Occipital lobe (tissue), 2 donors: ENCODE data around the gene HSPA12A. TPM values are rescaled to one million over a fixed set of nuclear protein-coding genes. Genes with fewer than 3 reads are reported as not detected.
"Not testable (repeated sequence)": the region's sequence is repeated elsewhere in the genome, so short reads cannot be mapped to it uniquely, and the experiment has no call there.

Experiments used
- DNase-seq: peaks from one replicate; lab custom pipeline; 2025; lab: John Stamatoyannopoulos, UW
- total RNA-seq: library from RNA; depleted of rRNA; stranded (reverse); fragments of >200 nt; gene quantifications from one replicate; pipeline ENCODE4 v1.2.3, GENCODE V29; 2014

The HSPA12A gene
- total RNA-seq, 1 donor from 2014 or later = 17.3 TPM

DNA sequence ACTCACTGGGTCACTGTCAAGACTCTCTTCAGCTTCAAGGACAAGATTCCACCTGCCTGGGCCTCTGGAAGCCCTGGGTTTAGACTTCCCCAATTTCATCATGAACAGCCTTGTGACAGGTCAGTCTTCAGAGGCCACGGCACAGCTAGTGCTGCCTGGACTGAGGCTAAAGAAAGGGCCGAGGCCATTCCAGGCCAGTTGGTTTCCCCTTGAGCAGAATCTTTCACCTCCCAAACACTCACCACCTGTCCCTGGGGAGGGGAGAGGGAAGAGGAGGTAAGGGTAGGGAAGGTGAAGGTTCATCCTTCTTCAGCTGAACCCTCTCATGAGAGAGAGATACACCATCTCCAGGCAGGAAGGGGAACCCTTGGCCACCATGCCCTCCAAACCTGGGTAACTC, 24.3 kb downstream of the HSPA12A start:
- DNase-seq = no peak

DNA sequence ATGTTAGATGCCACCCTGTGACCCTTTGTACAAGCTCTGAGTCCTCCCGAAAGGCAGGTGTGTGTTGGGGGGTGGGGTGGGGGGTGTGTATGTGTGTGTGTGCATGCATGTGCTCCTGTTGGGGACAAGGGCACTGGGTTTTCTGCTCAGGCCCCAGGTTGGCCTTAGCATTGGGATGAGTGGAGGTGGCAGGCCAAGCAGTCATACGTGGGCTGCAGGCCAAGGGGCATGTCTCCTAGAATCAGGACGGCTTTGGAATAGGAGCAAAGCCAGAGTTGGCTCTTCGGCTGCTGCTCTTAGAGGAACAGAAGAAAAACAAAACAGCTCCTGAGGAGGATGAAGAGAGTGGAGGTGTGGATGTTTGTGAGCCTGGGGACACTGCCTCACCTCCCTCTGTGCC, 26.0 kb downstream of the HSPA12A start:
- DNase-seq = no peak

DNA sequence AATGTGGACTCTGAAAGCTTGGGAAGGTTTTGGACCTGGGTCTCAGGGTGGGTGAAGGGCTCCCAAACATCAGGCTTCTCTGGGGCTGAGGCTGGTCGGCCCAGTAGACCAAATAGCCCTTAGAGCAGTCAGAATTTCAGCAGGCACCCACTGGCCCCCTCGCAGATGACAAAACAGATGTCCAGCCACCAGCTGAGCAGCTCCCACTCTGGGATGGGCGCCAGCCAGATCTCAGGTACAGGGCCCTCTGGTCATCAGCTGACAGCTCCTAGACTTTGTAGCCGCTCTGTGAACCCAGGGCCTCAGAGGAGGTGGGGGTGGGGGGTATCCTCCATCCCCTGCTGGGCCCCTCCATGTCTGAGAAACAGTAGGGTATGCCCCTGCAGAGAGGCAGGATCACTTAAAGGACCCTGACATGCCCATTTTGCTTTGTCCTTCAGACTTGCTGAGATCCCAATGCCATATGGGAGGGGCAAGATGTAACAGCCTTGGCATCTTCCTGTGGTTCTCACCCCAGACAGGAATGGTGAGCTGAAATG, 26.5 kb downstream of the HSPA12A start:
- no peak for DNase-seq

DNA sequence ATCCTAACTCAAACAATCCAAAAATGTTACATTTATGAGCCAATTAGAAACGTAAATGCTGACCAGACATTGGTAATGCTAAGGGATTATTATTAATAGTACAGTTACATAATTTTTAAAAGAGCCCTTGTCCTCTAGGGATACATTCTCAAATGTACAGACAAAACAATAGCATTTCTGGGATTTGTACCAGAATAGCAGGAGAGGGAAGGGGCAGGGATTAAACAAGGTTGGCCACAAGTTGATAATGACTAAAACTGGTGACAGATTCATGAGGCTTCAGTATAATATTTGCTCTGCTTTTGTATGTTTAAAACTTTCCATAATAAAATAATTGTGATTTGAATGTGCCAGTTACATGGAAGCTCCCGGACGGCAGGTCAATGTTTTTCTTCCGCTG, 27.0 kb downstream of the HSPA12A start:
- no peak for DNase-seq

DNA sequence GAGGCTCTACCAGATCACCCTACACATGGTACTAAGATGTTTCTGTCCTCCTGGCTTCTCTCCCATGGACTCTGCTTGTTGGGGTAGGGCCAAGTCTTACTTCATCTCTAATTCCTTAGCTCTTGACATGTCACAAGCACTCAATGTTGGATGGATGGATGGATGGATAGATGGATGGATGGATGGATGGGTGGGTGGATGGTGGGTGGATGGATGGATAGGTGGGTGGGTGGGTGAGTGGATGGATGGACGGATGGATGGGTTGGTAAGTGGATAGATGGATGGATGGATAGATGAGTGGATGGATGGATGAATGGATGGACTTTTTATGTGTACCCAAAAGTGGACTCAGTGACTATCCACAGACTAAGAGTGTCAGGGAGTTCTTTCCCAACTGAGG, 28.5 kb downstream of the HSPA12A start:
- DNase-seq = no peak

DNA sequence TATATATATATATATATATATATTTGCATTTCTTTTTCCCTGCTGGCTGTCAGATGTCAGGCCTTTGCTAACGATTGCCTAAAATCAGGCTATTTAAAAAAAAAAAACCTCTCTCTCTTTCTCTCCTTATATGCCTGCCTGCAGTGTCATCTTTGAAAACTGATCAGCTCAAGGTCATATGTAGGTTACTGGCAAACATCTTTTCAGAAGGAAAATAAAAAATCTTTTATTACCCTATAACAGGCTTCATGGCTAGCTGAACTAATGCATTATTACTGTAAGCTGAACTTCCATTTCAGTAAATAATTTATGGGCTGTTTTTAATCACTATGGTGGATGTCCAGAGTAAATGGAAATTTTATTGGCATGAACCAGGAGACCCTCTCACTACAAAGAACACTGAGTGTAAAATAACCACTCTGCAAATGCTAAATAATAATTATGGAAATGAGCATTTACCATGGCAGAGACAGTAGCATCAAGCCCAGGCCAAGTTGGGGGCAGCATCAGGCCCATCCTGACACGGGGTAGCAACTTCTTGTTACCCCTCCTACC, 29.3 kb downstream of the HSPA12A start:
- DNase-seq = no peak

DNA sequence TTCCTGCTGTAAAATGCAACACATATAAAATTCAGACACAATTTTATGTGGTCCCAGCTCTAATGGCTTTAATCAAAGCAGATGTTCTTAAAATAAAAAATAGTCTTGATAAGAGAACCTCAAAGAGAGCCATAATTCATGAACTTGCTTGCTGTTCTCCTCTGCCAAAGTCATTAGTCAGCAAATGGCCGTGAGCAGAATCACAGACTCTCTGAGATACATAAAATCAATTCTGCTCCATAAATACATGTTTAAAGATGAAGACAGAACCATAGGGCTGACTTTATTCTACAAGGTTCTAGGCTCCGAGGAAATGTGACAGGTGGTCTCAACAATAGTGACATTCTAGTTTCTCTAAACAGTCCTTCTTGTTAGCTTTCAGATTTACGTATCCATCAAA, 29.8 kb downstream of the HSPA12A start:
- DNase-seq = no peak

DNA sequence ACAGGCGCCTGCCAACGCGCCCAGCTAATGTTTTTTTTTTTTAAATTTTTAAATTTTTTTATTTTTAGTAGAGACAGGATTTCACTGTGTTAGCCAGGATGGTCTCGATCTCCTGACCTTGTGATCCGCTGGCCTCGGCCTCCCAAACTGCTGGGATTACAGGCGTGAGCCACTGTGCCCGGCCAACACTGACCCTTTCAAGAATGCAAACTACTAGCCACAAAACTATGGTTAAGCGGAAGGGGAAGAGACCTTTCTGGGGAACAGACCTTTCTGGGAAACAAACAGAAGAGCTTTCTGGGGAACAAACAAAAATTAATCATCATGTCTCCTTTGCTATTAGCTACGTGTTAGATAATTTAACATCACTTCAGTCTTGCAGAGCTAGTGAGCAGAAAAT, 30.6 kb downstream of the HSPA12A start:
- not testable (repeated sequence) for DNase-seq

DNA sequence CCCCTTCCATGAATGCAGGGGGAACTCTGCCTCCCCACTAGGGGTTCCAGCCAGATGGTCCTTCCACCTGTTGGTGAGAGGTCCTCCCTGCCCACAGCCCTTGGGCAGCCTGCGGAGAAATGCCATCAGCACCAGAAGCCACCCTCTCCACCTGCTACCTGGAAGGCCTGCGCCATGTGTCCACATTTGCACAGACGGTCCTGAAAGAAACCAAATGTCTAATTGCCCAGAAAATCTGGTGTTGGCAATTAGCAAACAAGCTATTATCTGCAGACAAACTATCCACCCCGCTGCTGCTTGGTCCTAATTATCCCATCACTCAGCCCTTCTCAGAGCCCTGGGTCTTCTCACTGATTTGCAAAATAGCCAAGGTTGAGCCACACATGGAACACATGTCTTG, 32.3 kb downstream of the HSPA12A start:
- DNase-seq = no peak

DNA sequence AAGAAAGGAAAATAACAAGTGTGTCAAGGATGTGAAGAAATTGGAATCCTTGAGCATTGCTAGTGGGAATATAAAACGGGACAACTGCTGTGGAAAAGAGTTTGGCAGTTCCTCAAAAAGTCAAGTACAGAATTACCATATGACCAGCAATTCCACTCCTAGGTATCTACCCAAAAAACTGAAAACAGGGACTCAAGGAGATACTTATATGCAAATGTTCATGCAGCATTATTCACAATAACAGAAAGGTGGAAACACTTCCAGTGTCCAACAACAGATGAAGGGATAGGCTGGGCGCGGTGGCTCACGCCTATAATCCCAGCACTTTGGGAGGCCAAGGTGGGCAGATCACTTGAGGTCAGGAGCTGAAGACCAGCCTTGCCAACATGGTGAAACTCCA, 33.5 kb downstream of the HSPA12A start:
- no peak for DNase-seq

DNA sequence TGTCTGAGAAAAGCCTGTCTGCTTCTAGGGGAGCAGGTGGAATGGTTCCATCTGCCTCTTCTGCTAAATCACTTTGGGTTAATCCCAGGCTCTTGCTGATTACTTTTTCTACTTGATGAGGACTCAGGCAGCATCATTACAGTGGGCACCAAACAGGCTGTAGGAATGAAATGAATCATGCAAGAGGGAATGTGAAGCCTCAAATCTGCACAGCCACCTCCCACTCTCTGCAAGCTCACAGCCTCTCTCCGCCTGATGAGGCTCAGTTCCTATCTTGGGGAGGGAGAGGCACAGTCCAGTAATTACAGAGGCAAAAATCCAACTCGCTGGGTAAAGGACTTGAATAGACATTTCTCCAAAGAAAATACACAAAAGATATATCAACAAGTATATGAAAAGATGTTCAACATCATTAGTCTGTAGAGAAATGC, 34.0 kb downstream of the HSPA12A start:
- DNase-seq = peak; percentile 67

DNA sequence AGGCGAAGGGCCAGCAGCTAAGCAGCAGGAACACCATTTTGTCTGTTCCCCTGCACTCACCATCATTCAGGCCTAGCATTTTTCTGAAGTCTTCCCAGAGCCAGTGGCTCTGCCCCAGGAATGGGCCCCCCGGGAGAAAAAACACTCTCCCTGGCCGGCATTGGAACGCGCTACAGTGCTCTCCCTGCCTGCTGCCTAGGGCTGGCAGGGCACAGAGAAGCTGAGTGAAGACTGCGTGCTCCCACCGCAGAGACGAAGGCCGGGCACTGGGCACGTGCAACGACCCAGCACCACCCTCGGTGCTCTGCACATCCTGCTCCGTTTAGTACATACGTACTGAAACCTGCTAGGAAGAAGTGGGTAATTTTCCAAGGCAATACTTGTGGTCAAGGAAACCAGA, 34.4 kb downstream of the HSPA12A start:
- DNase-seq = no peak

DNA sequence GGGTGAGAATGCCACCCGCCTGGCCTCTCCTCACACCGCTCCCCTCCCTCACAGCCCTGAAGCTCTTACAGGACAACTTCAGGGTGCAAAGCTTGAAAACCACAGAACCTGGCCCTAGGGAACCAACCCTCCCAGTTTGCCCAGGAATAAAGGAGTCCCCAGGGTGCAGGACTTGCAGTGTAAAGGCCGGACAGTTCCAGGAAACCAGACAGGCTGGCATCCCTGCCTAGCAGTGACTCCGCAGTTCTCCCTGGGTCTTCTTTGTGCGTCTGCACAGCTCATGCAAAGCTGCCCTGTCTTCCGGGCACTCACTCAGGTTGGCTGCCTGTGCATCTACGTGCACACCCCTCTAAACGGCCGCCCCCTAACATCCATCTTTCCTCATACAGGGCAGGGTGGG, 36.1 kb downstream of the HSPA12A start:
- no peak for DNase-seq

DNA sequence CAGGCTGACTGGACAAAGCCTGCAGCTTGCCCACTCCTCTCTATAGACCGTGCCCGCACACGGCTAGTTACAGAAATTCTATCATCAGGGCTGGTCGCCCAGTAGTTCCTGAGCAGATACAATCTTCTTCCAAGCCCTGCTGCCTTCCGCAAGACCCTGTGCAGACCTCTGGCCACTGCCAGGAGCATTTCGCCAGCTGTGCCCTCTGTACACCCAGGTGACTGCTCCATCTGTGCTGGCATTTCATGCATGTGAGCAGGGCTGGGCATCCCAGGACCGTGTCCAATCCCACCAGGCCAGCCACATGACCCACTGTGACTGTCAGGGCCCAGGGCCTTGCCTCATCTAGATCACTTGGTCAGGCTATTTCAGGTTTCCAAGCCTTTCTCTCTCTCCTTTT, 36.9 kb downstream of the HSPA12A start:
- no peak for DNase-seq

DNA sequence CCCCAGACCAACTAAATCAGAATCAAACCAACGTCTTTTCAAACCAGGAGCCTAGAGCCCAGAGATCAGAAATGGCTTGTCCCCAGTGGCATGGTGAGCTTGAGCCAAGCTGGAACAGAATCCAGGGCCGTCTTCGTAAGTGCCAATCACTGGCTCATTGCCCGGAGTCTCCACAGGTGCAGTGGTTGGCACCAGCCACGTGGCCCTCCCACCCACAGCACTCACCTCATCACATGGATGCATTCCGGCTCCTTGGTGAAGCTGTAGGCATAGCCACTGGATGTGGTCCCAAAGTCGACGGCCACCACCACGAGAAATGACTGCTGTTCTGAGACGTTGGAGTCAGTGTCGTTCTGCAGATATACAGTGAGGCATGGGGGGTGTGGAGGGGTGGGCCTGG, 37.4 kb downstream of the HSPA12A start:
- DNase-seq = no peak

DNA sequence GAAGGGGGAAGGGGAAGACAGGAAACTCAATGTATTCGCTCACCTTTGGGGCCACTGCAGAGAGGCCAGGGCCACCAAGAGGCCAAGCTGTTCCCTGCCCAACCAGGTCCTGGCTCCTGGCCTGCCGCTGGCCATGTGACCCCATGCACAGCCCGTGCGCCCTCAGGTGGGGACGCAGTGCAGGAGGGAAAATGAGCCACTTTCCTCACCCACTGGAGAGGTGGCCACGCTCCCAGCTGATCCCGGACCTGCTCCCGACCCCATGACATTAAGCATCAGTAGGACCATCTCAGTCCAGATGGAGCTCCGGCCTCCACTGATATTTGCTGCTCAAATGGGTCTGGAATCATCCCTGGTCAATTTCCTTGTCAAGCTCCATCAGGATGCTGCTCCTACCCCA, 40.2 kb downstream of the HSPA12A start:
- no peak for DNase-seq

DNA sequence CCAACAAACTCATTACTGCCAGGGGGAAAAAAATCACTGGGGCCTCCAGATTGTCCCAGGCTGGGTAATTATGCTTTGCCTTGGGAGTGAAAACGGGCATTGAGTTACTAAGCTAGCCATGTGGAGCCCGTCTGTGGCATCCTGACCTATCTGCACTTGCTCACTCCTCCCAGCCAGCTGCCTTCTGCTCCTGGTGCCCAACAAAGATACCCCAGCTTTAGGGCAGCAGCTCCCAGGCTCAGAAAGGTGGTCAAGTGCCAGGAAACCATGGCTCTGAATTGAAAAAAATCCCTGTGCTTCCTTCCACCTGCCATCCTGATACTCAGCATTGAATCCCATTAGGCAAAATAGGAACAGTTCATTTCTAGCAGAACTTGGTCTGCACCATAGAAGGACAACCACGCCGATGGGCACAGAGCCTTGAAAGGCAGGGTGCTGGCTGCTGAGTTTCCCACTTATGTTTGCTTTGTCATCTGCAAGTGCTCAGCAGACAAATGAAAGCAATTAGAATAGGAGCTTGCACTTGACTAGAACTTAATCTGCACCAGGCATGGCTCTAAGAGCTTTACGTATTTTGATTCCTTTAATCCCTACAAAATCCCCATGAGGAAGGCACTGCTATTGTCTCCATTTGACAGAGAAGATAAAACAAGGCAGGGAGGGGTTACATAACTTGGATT, 42.8 kb downstream of the HSPA12A start:
- peak; percentile 33 for DNase-seq

DNA sequence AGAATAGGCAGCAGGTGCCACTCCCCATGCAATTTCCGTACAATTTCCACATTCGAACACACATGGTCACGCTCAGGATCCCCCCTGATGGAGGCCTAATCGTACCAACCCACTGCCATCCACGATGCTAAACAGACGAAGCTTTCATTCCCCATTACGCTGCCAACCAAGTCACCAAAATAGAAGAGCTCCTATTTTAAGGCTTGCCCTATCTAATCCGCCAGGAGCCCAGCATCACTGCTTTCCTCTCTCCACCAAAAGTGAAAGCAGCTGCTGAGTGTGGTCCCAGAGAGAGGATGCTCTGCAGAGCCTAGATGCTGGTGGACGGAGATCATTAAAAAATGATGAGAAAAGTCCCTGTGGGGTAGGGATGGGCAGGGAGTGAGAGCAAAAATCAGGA, 43.3 kb downstream of the HSPA12A start:
- no peak for DNase-seq

DNA sequence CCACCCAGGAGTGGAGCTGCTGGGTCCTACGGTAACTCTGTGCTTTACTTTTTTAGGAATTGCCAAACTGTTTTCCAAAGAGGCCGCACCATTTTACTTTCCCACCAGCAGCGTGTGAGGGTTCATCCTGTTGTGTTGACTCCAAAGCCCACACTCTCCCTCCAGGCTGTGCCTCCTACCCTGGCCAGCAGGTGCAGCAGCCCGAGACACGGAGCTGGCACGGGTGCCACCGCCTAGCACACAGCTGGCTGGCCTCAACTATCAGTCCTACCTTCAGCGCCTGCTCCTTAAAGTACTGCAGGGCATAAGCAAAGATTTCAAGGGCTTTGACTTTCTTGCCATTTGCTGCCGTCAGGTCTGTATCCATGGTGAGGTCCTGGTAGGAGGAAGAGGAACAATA, 44.0 kb downstream of the HSPA12A start:
- DNase-seq = no peak

DNA sequence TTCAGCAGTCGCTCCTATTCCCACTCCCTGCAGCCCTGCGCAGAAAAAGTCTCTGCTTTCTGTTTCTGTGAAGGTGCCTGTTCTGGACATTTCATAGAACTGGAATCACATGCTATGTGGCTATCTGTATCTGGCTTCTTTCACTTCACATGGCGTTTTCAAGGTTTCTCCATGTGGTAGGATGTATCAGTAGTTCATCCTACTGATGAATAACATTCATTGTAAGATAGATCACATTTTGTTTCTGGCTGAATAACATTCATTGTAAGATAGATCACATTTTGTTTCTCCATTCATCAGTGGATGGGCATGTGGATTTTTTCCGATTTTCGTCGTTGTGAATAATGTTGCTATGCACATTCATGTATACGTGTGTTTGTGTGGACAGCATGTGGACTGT, 44.5 kb downstream of the HSPA12A start:
- no peak for DNase-seq

DNA sequence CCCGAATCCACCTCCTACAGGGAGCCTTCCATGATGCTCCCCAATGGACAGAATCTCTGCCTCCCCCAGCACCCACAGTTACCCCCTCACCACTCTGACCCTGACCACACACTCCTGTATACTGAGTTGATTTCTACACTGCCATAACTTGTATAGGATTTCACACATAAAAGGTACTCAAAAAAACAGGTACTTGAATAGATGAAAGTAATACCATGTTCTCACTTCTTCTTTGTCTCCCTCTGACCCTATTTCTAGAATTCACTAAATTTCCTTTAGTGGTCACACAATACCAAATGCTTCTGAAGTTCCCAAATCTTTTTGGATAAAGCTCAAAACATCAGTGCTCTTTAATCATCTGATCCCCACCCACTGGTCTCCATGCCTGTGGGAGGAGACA, 45.4 kb downstream of the HSPA12A start:
- DNase-seq = no peak

DNA sequence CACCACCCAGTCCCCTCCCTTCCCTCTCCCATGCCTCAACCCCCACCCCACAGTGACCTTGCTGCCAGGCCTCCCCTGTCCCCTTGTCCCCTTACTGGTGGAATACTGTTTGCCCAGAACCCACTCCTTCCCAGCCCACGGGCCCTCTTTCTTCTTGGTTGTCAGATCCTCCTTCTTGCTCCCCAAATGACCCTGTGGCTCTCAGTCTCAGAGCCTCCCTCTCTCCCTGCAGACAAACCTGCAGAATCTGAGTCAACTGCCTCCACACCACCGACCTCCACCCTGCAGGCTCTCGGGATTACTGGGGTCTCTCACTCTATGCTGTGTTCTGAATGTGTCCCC, 47.5 kb downstream of the HSPA12A start:
- no peak for DNase-seq

DNA sequence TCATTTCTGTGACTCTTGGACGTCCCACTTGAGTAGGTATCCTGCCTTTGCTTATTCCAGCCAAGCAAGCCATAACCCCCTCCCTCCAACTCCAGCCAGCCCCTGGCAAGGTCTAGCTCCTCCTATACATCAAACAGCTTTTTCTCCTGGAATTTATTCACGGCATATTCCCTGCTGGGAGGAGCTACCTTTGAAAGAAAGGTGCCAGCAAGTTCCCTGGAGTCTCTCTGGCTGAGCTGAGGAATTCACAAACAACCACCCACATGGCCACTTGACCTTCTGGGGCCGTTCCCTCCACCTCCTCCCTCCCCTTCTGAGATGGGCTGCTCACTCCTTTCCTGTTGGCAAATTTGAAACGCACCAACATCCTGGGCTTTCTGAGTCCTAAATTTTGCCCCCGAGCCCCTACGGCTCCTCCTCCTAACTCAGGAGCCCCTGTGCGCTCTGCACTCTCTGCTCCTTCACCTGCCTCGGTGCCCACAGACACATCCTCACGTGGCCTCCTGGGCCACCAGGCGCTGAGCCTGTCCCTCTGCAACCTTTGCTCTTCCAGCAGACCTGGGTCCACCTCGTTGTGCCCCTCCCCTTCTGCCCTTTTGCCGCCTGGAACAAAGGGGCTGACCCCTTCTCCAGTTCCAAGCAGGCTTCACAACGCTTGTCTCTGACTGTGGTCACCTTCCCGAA, 48.0 kb downstream of the HSPA12A start:
- DNase-seq = no peak
